HG03439 (cell line): Measurements from ENCODE around the gene DHX16.
A peak's percentile ranks its signal among the peaks of the same experiment; 100 is the strongest.
"Not testable (repeated sequence)": the region's sequence is repeated elsewhere in the genome, so short reads cannot be mapped to it uniquely, and the experiment has no call there.

Experiments
- ATAC-seq: cut with Tn5 transposase; IDR thresholded peaks from one replicate; pipeline ENCODE4 v1.9.1; 2021; ENCODE audit warnings: mild to moderate bottlenecking, moderate library complexity; ENCODE audit not compliant: unreplicated experiment

The DHX16 gene

DNA sequence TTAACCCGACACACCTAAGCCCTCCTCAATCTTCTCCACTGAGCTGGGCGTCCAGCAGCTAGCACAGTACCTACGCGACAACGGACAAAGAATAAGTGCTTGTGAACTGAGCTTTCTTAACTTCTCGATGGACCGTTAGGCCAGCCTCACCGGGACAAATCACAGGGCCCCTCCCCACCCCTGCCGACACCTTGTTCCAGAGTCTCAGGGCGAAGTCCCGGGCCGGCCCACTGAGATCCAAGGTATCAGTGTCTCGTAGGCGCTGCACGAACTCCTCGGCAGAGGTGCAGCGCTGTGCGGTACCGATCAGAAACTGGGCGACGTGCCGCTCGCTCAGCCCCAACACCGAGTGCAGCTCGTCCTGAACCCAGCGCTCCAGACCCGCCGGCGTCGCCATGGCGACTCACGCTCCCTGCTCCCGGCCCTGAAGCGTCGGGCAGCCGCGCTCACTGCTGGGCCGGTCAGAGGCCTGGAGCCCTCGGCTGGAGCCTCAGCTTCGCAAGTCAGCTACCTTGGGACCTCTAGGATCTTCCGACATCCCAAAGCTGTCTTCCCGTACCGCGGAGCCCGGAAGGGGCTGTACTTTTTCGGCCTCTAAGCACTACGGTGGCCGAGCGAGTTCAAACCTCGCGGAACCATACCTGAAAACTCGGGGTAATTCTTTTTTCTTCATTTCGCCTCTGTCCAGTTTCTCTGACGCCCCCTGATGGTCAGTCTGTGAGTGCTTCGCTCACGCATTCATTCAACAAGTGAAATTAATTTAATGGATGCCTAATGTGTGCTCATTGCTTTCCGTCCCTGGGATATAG is at the start of gene DHX16:
DHX16 (minus strand) TSS at position 562 of the 809 bp plus-strand sequence; CDS start at position 397, 165 bp downstream.
- ATAC-seq = peak; percentile 71

DNA sequence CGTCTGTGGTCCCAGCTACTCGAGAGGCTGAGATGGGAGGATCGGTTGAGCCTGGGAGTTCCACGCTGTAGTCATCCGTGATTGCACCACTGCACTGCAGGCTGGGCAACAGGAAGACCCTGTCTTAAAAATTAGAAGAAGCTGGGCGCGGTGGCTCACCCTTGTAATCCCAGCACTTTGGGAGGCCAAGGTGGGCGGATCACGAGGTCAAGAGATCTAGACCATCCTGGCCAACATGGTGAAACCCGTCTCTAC is 49.1 kb upstream of the DHX16 start:
- ATAC-seq = not testable (repeated sequence)

- ATAC-seq = peak; percentile 23
Measured at GRCh38 chr6:30721198-30722024, 48.6 kb upstream of the DHX16 start.

- no peak for ATAC-seq
Measured at GRCh38 chr6:30720738-30721197, 48.0 kb upstream of the DHX16 start.

- ATAC-seq = peak; percentile 41
Measured at GRCh38 chr6:30719791-30720737, 47.3 kb upstream of the DHX16 start, which contains the start of gene TUBB. TUBB (plus strand) TSS chr6:30720352; CDS start chr6:30720507, 155 bp downstream.

DNA sequence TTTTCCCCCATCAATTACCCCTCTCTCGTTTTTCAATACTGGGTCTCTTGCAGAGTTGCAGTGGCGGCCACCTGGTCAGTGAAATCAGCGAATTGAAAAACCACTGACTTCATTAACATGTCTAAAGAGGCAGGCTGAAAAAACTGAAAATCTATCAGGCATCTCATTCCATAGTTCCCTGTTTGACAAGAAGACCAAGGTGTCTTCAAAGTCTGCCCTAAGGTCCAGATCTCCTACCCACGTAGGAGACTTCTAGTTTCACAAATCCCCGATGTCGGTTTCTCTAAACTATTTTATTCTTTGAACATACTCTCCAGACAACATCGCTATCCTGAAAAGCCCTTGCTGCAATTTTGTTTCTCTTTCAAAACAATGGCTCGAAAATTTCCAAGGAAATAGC is 46.5 kb upstream of the DHX16 start:
- no peak for ATAC-seq

DNA sequence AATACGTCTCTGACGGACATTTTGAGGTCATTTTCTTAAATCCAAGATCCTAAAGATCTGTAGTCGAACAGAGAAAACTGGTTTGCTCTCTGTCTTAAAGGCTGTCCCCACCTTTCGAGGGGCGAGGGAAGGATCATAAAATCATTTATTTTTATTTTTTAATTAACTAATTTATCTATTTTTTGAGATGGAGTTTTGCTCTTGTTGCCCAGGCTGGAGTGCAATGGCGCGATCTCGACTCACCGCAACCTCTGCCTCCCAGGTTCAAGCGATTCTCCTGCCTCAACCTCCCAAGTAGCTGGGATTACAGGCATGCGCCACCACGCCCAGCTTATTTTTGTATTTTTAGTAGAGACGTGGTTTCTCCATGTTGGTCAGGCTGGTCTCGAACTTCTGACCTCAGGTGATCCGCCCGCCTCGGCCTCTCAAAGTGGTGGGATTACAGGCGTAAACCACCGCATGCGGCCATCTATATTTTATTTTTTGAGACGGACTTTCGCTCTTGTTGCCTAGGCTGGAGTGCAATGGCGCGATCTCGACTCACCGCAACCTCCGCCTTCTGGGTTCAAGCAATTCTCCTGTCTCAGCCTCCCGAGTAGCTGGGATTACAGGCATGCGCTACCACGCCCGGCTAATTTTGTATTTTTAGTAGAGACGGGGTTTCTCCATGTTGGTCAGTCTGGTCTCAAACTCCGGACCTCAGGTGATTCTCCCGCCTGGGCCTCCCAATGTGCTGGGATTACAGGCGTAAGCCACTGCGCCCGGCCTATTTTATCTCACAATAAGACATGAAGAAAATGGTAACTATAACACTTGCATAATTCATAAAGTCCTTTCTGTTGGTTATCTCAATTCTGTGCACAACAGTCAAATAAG is 45.3 kb upstream of the DHX16 start:
- not testable (repeated sequence) for ATAC-seq

- ATAC-seq = peak; percentile 73
Measured at GRCh38 chr6:30717129-30717844, 44.5 kb upstream of the DHX16 start, which contains the start of gene MDC1. MDC1 (minus strand) TSS chr6:30717281; CDS start chr6:30715175, 2,106 bp downstream.

DNA sequence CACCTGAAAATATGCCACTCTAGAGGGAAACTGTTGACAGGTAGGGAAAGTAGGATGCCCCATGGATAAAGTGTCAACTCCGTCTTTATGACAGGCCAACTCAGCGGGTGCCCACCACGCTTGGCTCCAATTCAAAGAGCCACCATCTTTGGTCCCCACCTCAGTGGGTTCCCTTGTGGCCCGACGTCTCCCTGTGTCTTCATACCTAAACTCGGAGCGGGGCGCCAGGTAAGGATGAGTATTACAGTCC is 44.0 kb upstream of the DHX16 start:
- no peak for ATAC-seq

- no peak for ATAC-seq
Measured at GRCh38 chr6:30714263-30714662, 41.5 kb upstream of the DHX16 start.

DNA sequence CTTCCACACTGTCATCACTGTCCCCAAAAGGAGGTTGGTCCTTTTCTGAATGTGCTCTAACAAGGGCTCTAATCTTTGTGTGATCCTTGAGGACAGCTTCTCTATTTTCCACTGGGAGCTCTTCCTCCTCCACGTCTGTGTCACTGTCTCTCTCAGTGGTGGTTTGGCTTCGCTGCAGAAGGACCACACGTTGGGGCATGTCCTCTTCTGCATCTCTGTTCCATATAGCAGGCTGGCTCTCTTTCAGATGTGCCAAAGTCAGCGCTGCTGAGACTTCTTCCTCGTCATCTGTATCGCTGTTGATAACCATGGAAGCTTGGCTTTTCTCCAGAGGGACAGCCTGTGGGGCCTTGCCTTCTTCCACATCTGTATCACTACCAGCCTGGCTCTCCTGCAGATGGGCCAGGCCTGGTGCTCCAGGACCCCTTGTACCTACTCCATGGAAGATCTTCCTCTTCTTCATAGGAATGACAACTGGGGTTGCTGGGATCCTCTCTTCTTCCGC is 39.7 kb upstream of the DHX16 start:
- no peak for ATAC-seq

DNA sequence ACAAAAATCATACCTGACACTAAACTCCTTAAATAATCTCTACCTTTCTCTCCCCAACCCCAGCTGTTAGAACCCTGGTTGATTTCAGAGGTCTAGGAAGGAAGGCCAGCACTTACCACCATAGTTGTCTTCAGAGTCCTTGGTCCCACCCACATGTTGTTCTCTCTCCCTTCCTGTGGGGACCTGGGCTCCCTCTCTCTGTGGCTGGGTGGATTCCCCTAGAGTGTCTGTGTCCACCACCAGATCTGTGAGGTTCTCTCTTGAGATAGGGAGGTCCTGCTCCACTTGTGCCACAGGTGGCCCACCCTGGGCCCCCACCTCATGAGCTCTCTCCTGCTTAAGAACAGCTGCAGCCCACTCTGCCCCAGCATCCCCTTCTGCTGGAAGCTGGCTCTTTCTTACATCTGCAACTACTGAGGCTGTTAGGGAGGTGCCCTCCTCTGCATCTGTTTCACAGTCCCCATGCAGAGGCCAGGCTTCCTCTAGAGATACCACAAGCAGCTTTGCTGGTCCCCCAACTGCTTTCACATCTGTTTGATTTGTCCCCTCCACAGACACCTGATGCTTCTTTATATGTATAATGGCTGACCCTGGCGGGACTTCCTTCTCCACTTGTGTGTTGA is 39.1 kb upstream of the DHX16 start:
- no peak for ATAC-seq

DNA sequence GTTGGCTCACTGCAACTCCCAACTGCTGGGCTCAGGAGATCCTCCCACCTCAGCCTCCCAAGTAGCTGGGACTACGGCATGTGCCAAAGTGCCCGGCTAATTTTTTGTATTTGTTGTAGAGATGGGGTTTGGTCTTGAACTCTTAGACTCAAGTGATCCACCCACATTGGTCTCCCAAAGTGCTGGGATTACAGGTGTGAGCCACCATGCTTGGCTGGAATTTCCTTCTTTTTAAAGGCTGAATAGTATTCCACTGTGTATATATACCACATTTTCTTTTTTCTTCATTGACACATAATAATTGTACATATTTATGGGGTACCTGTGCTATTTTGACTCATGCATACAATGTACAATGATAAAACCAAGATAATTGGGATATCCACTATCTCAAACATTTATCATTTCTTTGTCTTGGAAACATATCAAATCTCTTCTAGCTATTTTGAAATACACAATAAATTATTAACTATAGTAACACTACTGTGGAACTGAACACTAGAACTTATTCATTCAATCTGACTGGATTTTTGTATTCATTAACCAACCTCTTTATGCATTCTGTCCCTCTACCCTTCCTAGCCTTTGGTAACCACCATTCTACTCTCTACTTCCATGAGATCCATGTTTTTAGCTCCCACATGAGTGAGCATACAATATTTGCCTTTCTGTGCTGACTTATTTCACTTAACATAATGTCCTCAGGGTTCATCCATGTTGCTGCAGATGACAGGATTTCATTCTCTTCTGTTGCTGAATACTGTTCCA is 36.5 kb upstream of the DHX16 start:
- no peak for ATAC-seq

DNA sequence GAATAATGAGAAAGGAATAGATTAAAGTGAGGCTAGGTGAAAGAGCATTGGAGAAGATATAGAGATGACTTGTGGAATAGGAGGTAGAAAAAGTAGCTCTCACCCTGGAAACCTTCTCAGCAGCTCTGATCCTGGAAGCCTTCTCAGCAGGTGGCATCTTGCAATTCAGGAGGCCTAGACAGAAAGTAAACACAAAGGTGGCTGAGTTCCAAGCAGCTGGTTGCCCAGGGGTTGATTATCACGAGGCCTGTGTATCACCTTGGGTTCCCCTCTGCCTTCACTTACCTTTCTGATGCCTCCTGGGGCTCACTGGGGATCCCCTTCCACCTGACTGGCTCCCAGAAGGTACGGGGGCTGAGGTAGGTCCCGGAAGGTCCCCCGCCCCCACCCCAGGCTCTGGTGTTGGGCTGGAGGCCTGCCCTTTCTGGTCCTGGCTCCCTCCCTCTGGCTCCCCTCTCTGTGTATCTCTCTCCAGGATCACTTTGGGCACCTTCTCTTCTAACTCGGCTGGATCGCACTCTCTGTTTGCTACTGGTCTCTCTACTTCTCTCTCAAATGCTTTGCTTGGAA is 34.6 kb upstream of the DHX16 start:
- ATAC-seq = no peak

- no peak for ATAC-seq
Measured at GRCh38 chr6:30705620-30706019, 32.8 kb upstream of the DHX16 start.

- no peak for ATAC-seq
Measured at GRCh38 chr6:30703821-30704220, 31.0 kb upstream of the DHX16 start.

GRCh38 chr6:30703011-30703410 is 30.2 kb upstream of the DHX16 start:
- no peak for ATAC-seq

DNA sequence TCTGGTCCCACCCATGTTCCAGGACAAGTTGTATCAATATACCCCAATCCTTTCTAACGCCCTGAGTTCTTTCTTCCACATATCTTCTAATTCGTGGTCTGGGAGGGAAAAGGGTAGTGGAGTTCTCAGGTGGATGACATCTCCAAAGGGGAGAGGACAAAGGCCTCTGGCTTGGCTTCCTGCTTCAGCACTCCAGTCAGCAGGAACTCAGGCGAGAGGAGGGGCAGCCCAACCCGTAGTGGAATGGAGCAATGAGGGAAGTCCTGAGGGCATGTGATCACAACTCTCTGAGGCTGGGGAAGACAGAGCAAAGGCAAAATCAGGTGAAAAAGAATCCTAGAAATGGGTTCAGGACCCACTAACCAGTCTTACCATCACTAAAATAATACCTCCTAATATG is 27.5 kb upstream of the DHX16 start:
- ATAC-seq = no peak
